ENCODE results near the gene TKFC.

GRCh38 chr11:61349189-61349751 is 16.2 kb downstream of the TKFC start:
- no peak for TF ChIP-seq CTCF (IDR thresholded peaks at IDR 0.05; ENCODE audit: low read depth, low read length, poor library complexity, severe bottlenecking)
- TF ChIP-seq EZH2phosphoT487 (IDR thresholded peaks at IDR 0.05; ENCODE audit: borderline replicate concordance, low read length): no peak
